Lower leg skin (tissue), 4 donors: Measurements from ENCODE around the gene FAM47E. TPM values are rescaled to one million over a fixed set of nuclear protein-coding genes. Genes with fewer than 3 reads are reported as not detected.
"Not testable (repeated sequence)": the region's sequence is repeated elsewhere in the genome, so short reads cannot be mapped to it uniquely, and the experiment has no call there.

Experiments
- DNase-seq, 2 donors: peaks; one replicate each; pipeline ENCODE4 v3.0.0-alpha.2; 2019; ENCODE audit warnings: low spot score in 2 of 2
- H3K4me3 ChIP-seq: fragments of 200-600 bp; sonication (generic); 2 replicates; pipeline ENCODE4 v1.5.1; 2017; ENCODE audit warnings: mild to moderate bottlenecking, low read depth; ENCODE audit not compliant: poor library complexity, severe bottlenecking
- POLR2A ChIP-seq, 2 donors: fragments of 450-650 bp; IDR thresholded peaks; one replicate each; pipeline ENCODE4 v1.6.1; 2016 to 2017; ENCODE audit warnings: antibody characterized with exemption in 2 of 2, mild to moderate bottlenecking in 1 of 2, moderate library complexity in 1 of 2
- WGBS, 2 donors: methylation state at CpG; one replicate each; pipeline ENCODE4 v1.1.5; 2018; 5-methylcytosine and 5-hydroxymethylcytosine counted together
- intact Hi-C: fragments of 100-400 bp; cut with DNase I; formaldehyde crosslinking; loops from one replicate; pipeline ENCODE4 v1.15.0; 2023; ENCODE audit warnings: low total_unique reads
- total RNA-seq, 4 donors: library from RNA; depleted of rRNA; stranded (reverse); fragments of >200 nt; gene quantifications; one replicate each; pipeline ENCODE4 v1.1.0, GENCODE V29; 2016
- TF ChIP-seq, protein P1 (sequence below), 3 donors: fragments of 450-650 bp; IDR thresholded peaks; one replicate each; pipeline ENCODE4 v1.5.1; 2016; ENCODE audit warnings: antibody characterized with exemption in 3 of 3, mild to moderate bottlenecking in 3 of 3, moderate library complexity in 2 of 3

FAM47E gene
- total RNA-seq, 4 donors from 2014 or later = 0.62 to 4.7 (median 1.3) TPM; not detected in 1

- WGBS, 2 donors = 67 to 75% methylated on average over 4 of the region's 4 CpGs
- no peak overlapping the region for H3K4me3 ChIP-seq
- intact Hi-C loops = no loop called here
- no peak for TF ChIP-seq POLR2A (IDR thresholded peaks at IDR 0.05)
- TF ChIP-seq, protein P1, sequence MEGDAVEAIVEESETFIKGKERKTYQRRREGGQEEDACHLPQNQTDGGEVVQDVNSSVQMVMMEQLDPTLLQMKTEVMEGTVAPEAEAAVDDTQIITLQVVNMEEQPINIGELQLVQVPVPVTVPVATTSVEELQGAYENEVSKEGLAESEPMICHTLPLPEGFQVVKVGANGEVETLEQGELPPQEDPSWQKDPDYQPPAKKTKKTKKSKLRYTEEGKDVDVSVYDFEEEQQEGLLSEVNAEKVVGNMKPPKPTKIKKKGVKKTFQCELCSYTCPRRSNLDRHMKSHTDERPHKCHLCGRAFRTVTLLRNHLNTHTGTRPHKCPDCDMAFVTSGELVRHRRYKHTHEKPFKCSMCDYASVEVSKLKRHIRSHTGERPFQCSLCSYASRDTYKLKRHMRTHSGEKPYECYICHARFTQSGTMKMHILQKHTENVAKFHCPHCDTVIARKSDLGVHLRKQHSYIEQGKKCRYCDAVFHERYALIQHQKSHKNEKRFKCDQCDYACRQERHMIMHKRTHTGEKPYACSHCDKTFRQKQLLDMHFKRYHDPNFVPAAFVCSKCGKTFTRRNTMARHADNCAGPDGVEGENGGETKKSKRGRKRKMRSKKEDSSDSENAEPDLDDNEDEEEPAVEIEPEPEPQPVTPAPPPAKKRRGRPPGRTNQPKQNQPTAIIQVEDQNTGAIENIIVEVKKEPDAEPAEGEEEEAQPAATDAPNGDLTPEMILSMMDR (IDR thresholded peaks at IDR 0.05) = no peak
- no peak for DNase-seq
Observed at GRCh38 chr4:76283900-76284299, 32.4 kb downstream of the FAM47E start.

DNA sequence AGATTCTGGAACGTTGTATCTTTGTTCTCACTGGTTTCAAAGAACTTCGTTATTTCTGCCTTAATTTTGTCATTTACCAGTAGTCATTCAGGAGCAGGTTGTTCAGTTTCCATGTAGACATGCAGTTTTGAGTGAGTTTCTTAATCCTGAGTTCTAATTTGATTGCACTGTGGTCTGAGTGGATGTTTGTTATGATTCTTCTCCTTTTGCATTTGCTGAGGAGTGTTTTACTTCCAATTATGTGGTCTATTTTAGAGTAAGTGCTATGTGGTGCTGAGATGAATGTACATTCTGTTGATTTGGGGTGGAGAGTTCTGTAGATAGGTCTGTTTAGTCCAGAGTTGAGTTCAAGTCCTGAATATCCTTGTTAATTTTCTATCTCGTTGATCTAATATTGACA is 36.3 kb downstream of the FAM47E start:
- H3K4me3 ChIP-seq, intact Hi-C loops, DNase-seq: not testable (repeated sequence)
- 81 to 89% methylated on average over 3 of the region's 3 CpGs for WGBS, 2 donors

GRCh38 chr4:76292730-76293129 is 41.2 kb downstream of the FAM47E start:
- no peak for DNase-seq
- 84 to 89% methylated on average over 3 of the region's 3 CpGs for WGBS, 2 donors
- TF ChIP-seq, protein P1 (IDR thresholded peaks at IDR 0.05) = no peak
- TF ChIP-seq POLR2A (IDR thresholded peaks at IDR 0.05) = no peak
- H3K4me3 ChIP-seq = no peak overlapping the region
- intact Hi-C loops = no loop called here

GRCh38 chr4:76293772-76294171 is 42.3 kb downstream of the FAM47E start:
- WGBS, 2 donors = 31 to 37% methylated on average over 2 of the region's 2 CpGs
- TF ChIP-seq, protein P1 (IDR thresholded peaks at IDR 0.05) = no peak
- TF ChIP-seq POLR2A (IDR thresholded peaks at IDR 0.05) = no peak
- intact Hi-C loops = no loop called here
- H3K4me3 ChIP-seq = no peak overlapping the region
- DNase-seq = no peak

DNA sequence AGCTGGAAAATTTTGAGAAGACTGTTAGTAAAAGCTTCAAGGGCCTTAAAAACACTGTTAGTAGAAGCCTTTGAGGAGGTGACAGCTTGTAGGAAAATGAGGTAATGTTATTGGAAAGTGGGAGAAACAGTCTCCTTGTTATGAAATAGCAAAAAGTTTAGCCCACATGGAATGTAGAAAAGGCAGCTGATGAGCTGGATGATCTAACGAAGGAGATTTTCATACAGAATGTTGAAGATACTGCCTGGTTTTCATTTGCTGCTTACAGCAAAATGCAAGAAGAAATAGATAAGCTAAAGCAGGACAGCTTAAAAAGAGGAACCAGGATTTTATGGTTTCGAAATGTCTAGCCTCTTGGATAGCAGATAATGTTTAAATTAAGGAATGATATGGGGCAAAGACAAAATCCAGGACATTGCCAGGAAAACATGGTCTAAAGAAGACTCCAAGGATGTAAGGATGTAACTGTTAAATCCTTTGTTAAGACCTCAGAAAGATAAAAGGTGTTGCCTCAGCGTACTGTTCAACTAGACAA is 44.8 kb downstream of the FAM47E start:
- H3K4me3 ChIP-seq = no peak overlapping the region
- TF ChIP-seq, protein P1 (IDR thresholded peaks at IDR 0.05) = no peak
- TF ChIP-seq POLR2A (IDR thresholded peaks at IDR 0.05) = no peak
- DNase-seq = no peak
- intact Hi-C loops = no loop called here
- WGBS, 2 donors = 87 to 90% methylated on average over 3 of the region's 3 CpGs

DNA sequence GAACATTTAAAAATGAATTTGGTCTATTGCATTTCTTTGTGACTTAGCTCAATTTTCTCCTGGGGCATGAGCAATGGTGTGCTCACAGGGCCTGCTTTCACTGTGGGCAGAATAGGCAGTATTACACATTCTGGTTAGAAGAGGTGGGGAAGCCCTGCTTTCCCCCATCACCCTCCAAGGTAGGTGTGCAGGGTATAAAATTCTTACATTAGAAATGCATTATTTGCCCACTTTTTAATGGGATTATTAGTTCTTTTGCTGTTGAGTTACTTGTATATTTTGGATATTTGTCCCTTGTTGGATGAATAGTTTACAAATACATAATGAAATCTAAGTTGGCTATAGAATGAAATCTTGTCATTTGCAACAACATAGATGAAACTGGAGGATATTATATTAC is 46.7 kb downstream of the FAM47E start:
- no peak overlapping the region for H3K4me3 ChIP-seq
- TF ChIP-seq POLR2A (IDR thresholded peaks at IDR 0.05) = no peak
- TF ChIP-seq, protein P1 (IDR thresholded peaks at IDR 0.05) = no peak
- DNase-seq = no peak
- intact Hi-C loops = no loop called here
